ENCODE data around the gene FRS3. TPM values are rescaled to one million over a fixed set of nuclear protein-coding genes. Genes with fewer than 3 reads are reported as not detected.

FRS3 gene, protein sequence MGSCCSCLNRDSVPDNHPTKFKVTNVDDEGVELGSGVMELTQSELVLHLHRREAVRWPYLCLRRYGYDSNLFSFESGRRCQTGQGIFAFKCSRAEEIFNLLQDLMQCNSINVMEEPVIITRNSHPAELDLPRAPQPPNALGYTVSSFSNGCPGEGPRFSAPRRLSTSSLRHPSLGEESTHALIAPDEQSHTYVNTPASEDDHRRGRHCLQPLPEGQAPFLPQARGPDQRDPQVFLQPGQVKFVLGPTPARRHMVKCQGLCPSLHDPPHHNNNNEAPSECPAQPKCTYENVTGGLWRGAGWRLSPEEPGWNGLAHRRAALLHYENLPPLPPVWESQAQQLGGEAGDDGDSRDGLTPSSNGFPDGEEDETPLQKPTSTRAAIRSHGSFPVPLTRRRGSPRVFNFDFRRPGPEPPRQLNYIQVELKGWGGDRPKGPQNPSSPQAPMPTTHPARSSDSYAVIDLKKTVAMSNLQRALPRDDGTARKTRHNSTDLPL
- total RNA-seq (2014; rRNA removed; shearing (Covaris generic)): 5.6 and 8.2 TPM in 2 replicates
- total RNA-seq (2022): 7.9 and 8.7 TPM in 2 replicates
- Bru-seq, nascent RNA: percentile 47 among the genes with signal in this experiment
- BruChase-seq, experiment 1, labeled RNA remaining after a 6-hour chase: percentile 44 among the genes with signal in this experiment
- BruChase-seq, experiment 2, labeled RNA remaining after a 2-hour chase: percentile 41 among the genes with signal in this experiment
- long read RNA-seq, transcript FRS3-202 (7 exons, 2,174 nt): major isoform, 10 of 36 reads
- long read RNA-seq, partial matches to known transcripts: 3 of 36 reads
- long read RNA-seq, other reads (novel, unspliced or antisense): 22 of 36 reads

DNA sequence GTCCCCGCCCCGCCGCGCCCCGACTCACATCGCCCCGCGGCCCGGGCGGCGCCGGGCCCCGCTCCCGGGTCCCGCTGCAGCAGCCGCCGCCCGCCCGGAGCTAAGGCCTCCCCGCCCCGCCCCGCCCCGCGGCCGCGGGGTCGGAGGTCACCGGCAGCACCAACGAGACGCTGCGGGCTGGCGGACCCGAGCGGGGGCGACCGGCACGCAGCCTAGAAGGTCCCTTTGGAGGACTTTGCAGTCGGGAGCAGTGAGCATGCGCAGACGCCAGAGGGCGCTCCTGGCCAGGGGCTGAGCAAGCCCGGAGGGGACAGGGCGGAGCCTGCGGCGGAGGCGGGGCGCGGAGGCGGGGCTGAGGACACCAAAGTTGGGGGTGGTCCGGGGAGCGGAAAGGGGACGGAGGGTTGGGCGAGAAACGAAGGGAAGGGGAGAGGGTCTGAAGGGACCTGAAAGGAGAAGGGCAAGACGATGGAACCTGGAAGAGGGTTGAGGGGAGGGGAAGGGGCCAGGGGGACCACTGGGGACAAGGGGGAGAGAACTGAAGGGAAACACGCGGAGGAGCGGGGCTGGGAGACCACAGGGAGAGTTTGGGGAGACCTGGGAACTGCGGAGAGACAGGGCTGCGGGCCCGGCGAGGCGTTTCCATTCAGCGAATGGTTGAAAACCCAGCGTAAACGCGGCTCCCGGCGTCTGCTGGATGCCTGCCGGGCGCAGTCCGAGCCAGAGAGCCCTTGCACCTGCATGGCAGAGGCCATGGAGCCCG is at the start of gene FRS3:
Gene FRS3, minus strand, starts transcription at position 113 of the 763 bp plus-strand sequence. CDS start 2,913 bp downstream, outside the sequence.
- Histone ChIP-seq H3K9me2 (ENCODE audit: insufficient read depth, low read length) (no peaks in the 10 kb centered on the region), H3K4me3 (ENCODE audit: low read depth, low read length, poor library complexity, severe bottlenecking) (peak within 1 kb of the TSS; percentile 83), H3K9me3 (ENCODE audit: low read length) (no peaks in the 10 kb centered on the region), H3K4me2 (ENCODE audit: low read length) (peak within 1 kb of the TSS; percentile 88), H3K79me2 (ENCODE audit: insufficient read depth, low read depth, low read length) (no peaks in the 10 kb centered on the region; the same call in 1 of the 2 replicates), H4K20me1 (ENCODE audit: insufficient read depth, low read length) (no peaks in the 10 kb centered on the region), H3K27ac (ENCODE audit: low read depth, low read length, poor library complexity, severe bottlenecking) (no peak within 1 kb of the TSS), H3K36me3 (ENCODE audit: insufficient read depth, low read length) (peaks cover 7% of the 10 kb centered on the region; the same call in 1 of the 2 replicates), H3K4me1 (ENCODE audit: insufficient read depth, low read length, poor library complexity, severe bottlenecking) (peaks cover 28% of the 10 kb centered on the region), H2AFZ (ENCODE audit: low read length) (peak within 1 kb of the TSS; percentile 80; the same call in 1 of the 2 replicates)
- DNase-seq (ENCODE audit: low spot score): peak; percentile 97
- BruUV-seq (replicated peaks): no TSS peak
- intact Hi-C loops (cut with micrococcal nuclease; ENCODE audit: unreplicated experiment): loop anchor here (1.0 to 10.0 kb wide), 6 partner anchors 73 to 675 kb away; partner anchors contain the start of genes MRPS10 and TRERF1
- ChIA-PET POLR2A (no interaction called here), CTCF (ENCODE audit: unreplicated experiment) (no interaction called here)
- TF ChIP-seq EZH2phosphoT487 (IDR thresholded peaks at IDR 0.05; ENCODE audit: borderline replicate concordance, low read depth, low read length) (no peak), CTCF (conservative IDR thresholded peaks at IDR 0.05; ENCODE audit: low read length) (peak; percentile 88)

GRCh38 chr6:41826343-41827022 is 46.8 kb upstream of the FRS3 start:
- Histone ChIP-seq H3K9me3 (ENCODE audit: low read length) (no peaks in the 10 kb centered on the region), H3K9me2 (ENCODE audit: insufficient read depth, low read length) (no peaks in the 10 kb centered on the region), H3K4me3 (ENCODE audit: low read depth, low read length, poor library complexity, severe bottlenecking) (no peak overlapping the region), H4K20me1 (ENCODE audit: insufficient read depth, low read length) (no peaks in the 10 kb centered on the region), H3K36me3 (ENCODE audit: insufficient read depth, low read length) (no peaks in the 10 kb centered on the region), H3K4me1 (ENCODE audit: insufficient read depth, low read length, poor library complexity, severe bottlenecking) (no peaks in the 10 kb centered on the region), H3K79me2 (ENCODE audit: insufficient read depth, low read depth, low read length) (no peaks in the 10 kb centered on the region), H2AFZ (ENCODE audit: low read length) (no peak overlapping the region), H3K4me2 (ENCODE audit: low read length) (no peak overlapping the region), H3K27ac (ENCODE audit: low read depth, low read length, poor library complexity, severe bottlenecking) (no peak overlapping the region)
- TF ChIP-seq CTCF (conservative IDR thresholded peaks at IDR 0.05; ENCODE audit: low read length) (no peak), EZH2phosphoT487 (IDR thresholded peaks at IDR 0.05; ENCODE audit: borderline replicate concordance, low read depth, low read length) (no peak)
- ChIA-PET POLR2A (interaction anchor here (1.1 kb wide), 1 partner anchor 323 kb away, joined by 3 read pairs; no protein-coding TSS in a partner anchor), CTCF (ENCODE audit: unreplicated experiment) (no interaction called here)
- intact Hi-C loops (cut with micrococcal nuclease; ENCODE audit: unreplicated experiment): no loop called here
- DNase-seq (ENCODE audit: low spot score): no peak
- no TSS peak for BruUV-seq (replicated peaks)
